Cardiac fibroblast (primary cell): ENCODE data around the gene PRKAA2.

Experiments
- DNase-seq, 2 donors: peaks; one replicate each; pipeline versions ENCODE4 v3.0.0 to v3.0.0-alpha.2; 2010; ENCODE audit warnings: low read depth in 2 of 2
- H3K4me3 ChIP-seq, 2 donors: replicated peaks in 1 of 2; 1 replicate in 1 of 2; 2 replicates in 1 of 2; pipeline ENCODE4 v1.5.1; 2011; ENCODE audit warnings: low read depth in 2 of 2, low read length in 2 of 2, mild to moderate bottlenecking in 2 of 2, moderate library complexity in 1 of 2
- TF ChIP-seq, protein P1 (sequence below): IDR thresholded peaks from one replicate; pipeline ENCODE4 v1.5.1; 2011; ENCODE audit warnings: low read depth, mild to moderate bottlenecking, low read length, inconsistent platforms

Gene PRKAA2

DNA sequence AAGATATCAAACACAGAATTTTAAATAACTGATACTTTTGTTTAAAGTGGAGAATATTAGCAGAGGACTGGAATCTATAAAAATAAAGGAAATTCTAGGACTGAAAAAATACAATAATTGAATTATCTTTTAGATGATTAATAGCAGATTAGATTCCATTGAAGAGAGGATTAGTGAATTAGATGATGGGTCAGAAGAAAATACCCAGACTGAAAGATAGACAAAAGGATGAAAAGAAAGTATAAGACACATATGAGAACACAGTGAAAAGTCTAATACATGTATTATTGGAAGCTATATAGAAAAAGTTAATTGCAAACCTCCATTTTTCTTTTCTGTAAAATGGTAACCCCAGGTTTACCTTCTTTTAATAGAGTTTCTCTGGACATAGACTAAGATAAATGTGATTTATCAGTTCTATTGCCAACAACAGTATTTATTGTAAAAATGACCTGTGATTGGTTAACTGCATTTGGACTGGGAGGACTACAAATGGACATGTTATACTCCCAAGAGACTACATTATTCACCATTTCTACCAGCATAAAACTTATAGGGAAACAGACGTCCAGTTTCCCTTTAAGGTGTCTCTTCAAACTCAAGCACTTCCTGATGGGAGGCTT is 11.0 kb downstream of the PRKAA2 start:
- no peak for DNase-seq
- no peak overlapping the region for H3K4me3 ChIP-seq
- TF ChIP-seq, protein P1, sequence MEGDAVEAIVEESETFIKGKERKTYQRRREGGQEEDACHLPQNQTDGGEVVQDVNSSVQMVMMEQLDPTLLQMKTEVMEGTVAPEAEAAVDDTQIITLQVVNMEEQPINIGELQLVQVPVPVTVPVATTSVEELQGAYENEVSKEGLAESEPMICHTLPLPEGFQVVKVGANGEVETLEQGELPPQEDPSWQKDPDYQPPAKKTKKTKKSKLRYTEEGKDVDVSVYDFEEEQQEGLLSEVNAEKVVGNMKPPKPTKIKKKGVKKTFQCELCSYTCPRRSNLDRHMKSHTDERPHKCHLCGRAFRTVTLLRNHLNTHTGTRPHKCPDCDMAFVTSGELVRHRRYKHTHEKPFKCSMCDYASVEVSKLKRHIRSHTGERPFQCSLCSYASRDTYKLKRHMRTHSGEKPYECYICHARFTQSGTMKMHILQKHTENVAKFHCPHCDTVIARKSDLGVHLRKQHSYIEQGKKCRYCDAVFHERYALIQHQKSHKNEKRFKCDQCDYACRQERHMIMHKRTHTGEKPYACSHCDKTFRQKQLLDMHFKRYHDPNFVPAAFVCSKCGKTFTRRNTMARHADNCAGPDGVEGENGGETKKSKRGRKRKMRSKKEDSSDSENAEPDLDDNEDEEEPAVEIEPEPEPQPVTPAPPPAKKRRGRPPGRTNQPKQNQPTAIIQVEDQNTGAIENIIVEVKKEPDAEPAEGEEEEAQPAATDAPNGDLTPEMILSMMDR, result no peak

DNA sequence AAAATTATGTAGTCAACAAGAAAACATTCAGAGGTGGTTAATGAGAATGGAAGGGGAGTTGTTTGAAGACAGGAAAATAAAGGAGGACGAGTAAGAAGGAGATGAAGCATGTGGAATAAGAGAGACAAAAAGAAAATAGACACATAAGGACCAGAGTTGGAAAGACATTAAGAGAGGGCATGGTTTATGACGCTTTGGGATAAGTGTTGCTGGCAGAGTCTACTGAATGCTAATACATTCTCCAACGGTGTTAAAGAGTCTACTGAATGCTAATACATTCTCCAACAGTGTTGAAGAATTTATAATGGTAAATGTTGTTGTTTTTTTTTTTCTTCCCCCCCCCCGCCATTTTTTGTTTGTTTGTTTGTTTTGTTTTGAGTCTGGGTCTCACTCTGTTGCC is 13.1 kb downstream of the PRKAA2 start:
- no peak for DNase-seq
- TF ChIP-seq, protein P1, result no peak
- no peak overlapping the region for H3K4me3 ChIP-seq

DNA sequence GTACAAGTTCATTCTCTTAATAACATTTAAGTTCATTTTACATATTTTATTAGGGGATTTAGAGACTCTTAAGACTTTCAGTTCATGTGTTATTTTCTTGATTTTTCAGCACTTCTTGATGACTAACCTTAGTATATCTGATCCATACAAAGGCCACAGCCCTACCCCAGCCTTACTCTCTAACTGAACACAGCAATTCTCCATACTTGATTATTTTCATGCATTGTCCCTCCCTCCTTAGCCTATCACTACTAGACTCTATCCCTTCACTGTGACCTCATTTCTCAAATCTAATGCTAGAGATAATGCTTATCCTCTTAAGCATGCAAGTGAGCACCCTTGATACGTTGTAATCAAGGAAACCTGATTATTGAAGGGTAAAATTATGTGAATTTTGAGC is 15.2 kb downstream of the PRKAA2 start:
- H3K4me3 ChIP-seq, result no peak overlapping the region
- no peak for DNase-seq
- TF ChIP-seq, protein P1, result no peak

DNA sequence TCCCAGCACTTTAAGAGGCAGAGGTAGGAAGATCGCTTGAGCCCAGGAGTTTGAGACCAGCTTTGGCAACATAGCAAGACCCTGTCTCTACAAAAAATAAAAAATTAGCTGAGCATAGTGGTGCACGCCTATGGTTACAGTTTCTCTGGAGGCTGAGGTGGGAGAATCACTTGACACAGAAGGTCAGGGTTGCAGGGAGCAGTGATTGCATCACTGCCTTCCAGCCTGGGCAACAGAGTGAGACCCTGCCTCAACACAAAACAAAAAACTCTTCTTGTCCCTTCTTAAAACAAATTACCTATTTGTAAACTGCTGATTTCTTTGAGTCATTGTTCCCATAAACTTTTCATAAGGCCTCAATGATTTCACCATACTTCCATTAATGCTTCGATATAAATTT is 18.7 kb downstream of the PRKAA2 start:
- TF ChIP-seq, protein P1, result no peak
- no peak overlapping the region for H3K4me3 ChIP-seq
- no peak for DNase-seq

DNA sequence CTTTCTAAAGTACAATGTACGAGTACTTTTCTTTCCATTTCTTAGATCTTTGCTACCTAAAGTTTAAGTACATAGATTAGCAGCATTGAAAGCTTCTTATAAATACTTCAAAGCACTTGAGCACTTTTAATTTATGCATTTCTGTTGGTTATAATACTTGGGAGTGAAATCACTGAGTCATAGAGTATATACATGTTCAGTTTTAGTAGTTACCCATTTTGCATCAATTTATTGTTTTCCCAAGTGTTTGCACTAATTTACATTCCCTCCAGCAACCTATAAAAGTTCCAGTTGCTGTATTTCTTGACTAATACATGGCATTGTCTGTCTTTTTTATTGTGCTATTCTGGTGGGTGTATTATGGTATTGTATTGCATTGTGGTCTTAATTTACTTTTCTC is 20.3 kb downstream of the PRKAA2 start:
- no peak for DNase-seq
- TF ChIP-seq, protein P1, result no peak
- no peak overlapping the region for H3K4me3 ChIP-seq

DNA sequence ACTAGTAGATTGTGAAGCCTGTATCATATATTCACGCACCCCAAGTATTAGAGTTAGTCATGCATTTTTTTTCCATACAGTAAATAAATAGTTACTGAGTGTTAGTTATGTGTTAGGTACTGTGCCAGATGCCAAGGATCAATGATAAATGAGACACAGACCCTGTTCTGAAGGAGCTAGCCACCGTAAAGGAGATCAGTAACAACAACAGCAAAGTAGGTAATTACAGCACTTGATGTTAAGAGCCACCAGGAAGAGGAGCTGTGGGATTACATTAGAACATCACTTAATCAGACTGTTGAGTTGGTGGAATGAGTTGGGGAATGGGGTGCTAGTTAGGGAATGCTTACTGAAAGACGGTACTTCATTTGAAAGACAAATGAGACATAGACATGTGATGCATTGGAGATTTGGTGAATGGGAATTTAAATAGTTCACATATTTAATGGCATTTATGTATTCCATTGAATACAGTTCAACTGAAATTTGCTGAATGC is 21.0 kb downstream of the PRKAA2 start:
- no peak overlapping the region for H3K4me3 ChIP-seq
- no peak for DNase-seq
- TF ChIP-seq, protein P1, result no peak

DNA sequence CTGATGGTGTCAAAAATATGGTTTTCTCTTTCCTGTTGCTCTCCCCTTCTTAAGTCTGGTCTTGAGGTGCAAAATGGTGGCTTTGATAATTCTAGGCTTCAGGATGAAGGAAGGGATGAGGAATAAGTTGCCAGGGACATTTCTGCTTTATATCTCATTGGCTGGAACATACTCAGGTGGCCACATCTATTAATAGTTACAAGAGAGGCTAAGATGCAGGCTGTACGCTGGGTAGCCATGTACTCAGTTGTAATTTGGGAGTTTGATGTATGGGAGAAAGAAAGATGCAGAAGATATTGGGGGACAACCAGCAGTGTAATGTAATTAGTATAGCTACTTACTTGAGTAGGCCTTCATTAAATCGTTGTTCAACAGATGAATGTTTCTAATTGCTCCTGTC is 25.2 kb downstream of the PRKAA2 start:
- TF ChIP-seq, protein P1, result no peak
- no peak overlapping the region for H3K4me3 ChIP-seq
- DNase-seq, result no peak
